K562 (cell line): ENCODE results near the gene CYP4F12. TPM values are rescaled to one million over a fixed set of nuclear protein-coding genes. Genes with fewer than 3 reads are reported as not detected.

Experiments used
- ATAC-seq: fragments of 200-7000 bp; cut with Tn5 transposase; 3 replicates; pipeline ENCODE4 v1.9.1; 2020; ENCODE audit warnings: moderate library complexity
- BruUV-seq: library from RNA; stranded (reverse); fragments of 400-500 nt; replicated peaks from 2 replicates; lab custom pipeline; 2021; lab: Mats Ljungman, UMichigan
- CTCF ChIA-PET: fragments of 300-600 bp; formaldehyde crosslinking; extraction: SDS; loops from one replicate; lab custom pipeline; 2021; ENCODE audit warnings: low intra/inter-chr PET ratio; lab: Yijun Ruan, JAX
- POLR2A ChIA-PET: fragments of 300-600, 350-650 bp; sonication (Branson Sonifier 250); formaldehyde crosslinking; extraction: SDS; loops from one replicate; lab custom pipeline; 2021; ENCODE audit warnings: antibody characterized with exemption, inconsistent platforms; lab: Yijun Ruan, JAX
- DNase-seq, 4 experiments: peaks; one replicate each; pipeline versions ENCODE4 v3.0.0 to v3.0.0-alpha.2; 2011 to 2018; ENCODE audit warnings: low spot score in 3 of 4, mixed read lengths in 3 of 4; ENCODE audit errors: extremely low read depth in 1 of 4
- FAIRE-seq: peaks from 2 replicates; lab custom pipeline; 2011; peaks lifted over from hg19 to GRCh38; lab: Jason Lieb, UNC
- H2AFZ ChIP-seq: 2 replicates; pipeline ENCODE4 v1.6.0; 2011; ENCODE audit warnings: low read depth, low read length, control low read depth, inconsistent platforms
- H3K27ac ChIP-seq: fragments of 200-600 bp; 3 replicates; pipeline ENCODE4 v1.8.0; 2011; ENCODE audit warnings: low read depth, mild to moderate bottlenecking, control low read depth, inconsistent platforms, low read length, moderate library complexity, mixed read lengths; ENCODE audit errors: extremely low read depth
- H3K27me3 ChIP-seq, 2 experiments: fragments of 300-600 bp in 1 of 2; 2 replicates in 1 of 2; 3 replicates in 1 of 2; pipeline versions ENCODE4 v1.6.0 to v1.8.0; 2011; ENCODE audit warnings: inconsistent platforms in 2 of 2, low read length in 2 of 2, mild to moderate bottlenecking in 1 of 2, mixed read lengths in 1 of 2, moderate library complexity in 1 of 2; ENCODE audit not compliant: control insufficient read depth in 2 of 2, insufficient read depth in 2 of 2
- H3K36me3 ChIP-seq: fragments of 300-600 bp; 3 replicates; pipeline ENCODE4 v1.8.0; 2011; ENCODE audit warnings: mild to moderate bottlenecking, low read length, inconsistent platforms; ENCODE audit not compliant: control insufficient read depth, insufficient read depth
- H3K4me1 ChIP-seq, 2 experiments: fragments of 200-600 bp in 1 of 2; replicated peaks in 1 of 2; 2 replicates in 1 of 2; 3 replicates in 1 of 2; pipeline versions ENCODE4 v1.5.1 to v1.8.0; 2011; ENCODE audit warnings: inconsistent platforms in 2 of 2, low read length in 2 of 2, mild to moderate bottlenecking in 1 of 2, mixed read lengths in 1 of 2, moderate library complexity in 1 of 2; ENCODE audit not compliant: control insufficient read depth in 2 of 2, insufficient read depth in 2 of 2
- H3K4me2 ChIP-seq: 2 replicates; pipeline ENCODE4 v1.6.1; 2011; ENCODE audit warnings: low read length, control low read depth, inconsistent platforms, mixed read lengths; ENCODE audit not compliant: insufficient read depth
- H3K4me3 ChIP-seq: fragments of 200-600 bp; sonication (generic), shearing (Covaris generic); 2 replicates; pipeline ENCODE4 v1.5.1; 2016; ENCODE audit warnings: control low read depth, inconsistent platforms
- H3K79me2 ChIP-seq: fragments of 200-600 bp; 3 replicates; pipeline ENCODE4 v1.8.0; 2011; ENCODE audit warnings: low read length, inconsistent platforms; ENCODE audit not compliant: control insufficient read depth, insufficient read depth
- H3K9ac ChIP-seq, 2 experiments: 2 replicates each; pipeline versions ENCODE4 v1.6.0 to v1.6.1; 2011; ENCODE audit warnings: low read depth in 2 of 2, low read length in 2 of 2, control low read depth in 1 of 2, inconsistent platforms in 1 of 2, mild to moderate bottlenecking in 1 of 2, mixed read lengths in 1 of 2; ENCODE audit not compliant: insufficient read depth in 1 of 2
- H3K9me1 ChIP-seq: one replicate; pipeline ENCODE4 v1.6.0; 2011; ENCODE audit warnings: inconsistent platforms, mild to moderate bottlenecking, low read length, moderate library complexity; ENCODE audit not compliant: control insufficient read depth, insufficient read depth
- H3K9me3 ChIP-seq: replicated peaks from 2 replicates; pipeline ENCODE4 v1.5.1; 2011; ENCODE audit warnings: low read depth, low read length, inconsistent platforms; ENCODE audit not compliant: control insufficient read depth, insufficient read depth
- H4K20me1 ChIP-seq: replicated peaks from 2 replicates; pipeline ENCODE4 v1.6.1; 2011; ENCODE audit warnings: low read length, inconsistent platforms, mixed read lengths; ENCODE audit not compliant: control insufficient read depth, insufficient read depth
- ARID1B ChIP-seq: fragments of 450-650 bp; IDR thresholded peaks from 2 replicates; pipeline ENCODE4 v1.6.1; 2016; ENCODE audit warnings: antibody characterized with exemption, mild to moderate bottlenecking, inconsistent platforms
- CREBBP ChIP-seq: IDR thresholded peaks from one replicate; pipeline ENCODE4 v1.6.1; 2012; ENCODE audit warnings: low read depth, mild to moderate bottlenecking, control low read depth, inconsistent platforms, low read length
- ELF2 ChIP-seq: fragments of 250-450 bp; sonication (Bioruptor Pico); IDR thresholded peaks from 2 replicates; pipeline ENCODE4 v1.5.0; 2021; ENCODE audit warnings: mild to moderate bottlenecking
- FOXJ2 ChIP-seq: fragments of 200-800 bp; sonication (Bioruptor generic); IDR thresholded peaks from 2 replicates; pipeline ENCODE4 v1.6.1; 2016; ENCODE audit warnings: missing genetic modification characterization, missing compliant biosample characterization
- GATAD2B ChIP-seq: fragments of 450-650 bp; IDR thresholded peaks from 2 replicates; pipeline ENCODE4 v1.6.1; 2017; ENCODE audit warnings: mild to moderate bottlenecking, borderline replicate concordance
- KHSRP ChIP-seq: fragments of 450-650 bp; IDR thresholded peaks from 2 replicates; pipeline ENCODE4 v1.6.1; 2017
- MIER1 ChIP-seq: fragments of 450-650 bp; IDR thresholded peaks from 2 replicates; pipeline ENCODE4 v1.6.1; 2016; ENCODE audit warnings: antibody characterized with exemption, mild to moderate bottlenecking, low read depth
- MTA1 ChIP-seq: fragments of 450-650 bp; IDR thresholded peaks from 2 replicates; pipeline ENCODE4 v1.6.1; 2017; ENCODE audit warnings: borderline replicate concordance
- NR3C1 ChIP-seq: sonication (generic); formaldehyde crosslinking; IDR thresholded peaks from 2 replicates; pipeline ENCODE4 v1.8.1; 2022; ENCODE audit warnings: missing genetic modification reagents
- SIN3A ChIP-seq, 2 experiments: fragments of 150-350 bp in 1 of 2; IDR thresholded peaks; 2 replicates each; pipeline ENCODE4 v1.6.1; 2011 to 2016; ENCODE audit warnings: borderline replicate concordance in 2 of 2, low read depth in 2 of 2, low read length in 2 of 2, mild to moderate bottlenecking in 2 of 2, moderate library complexity in 2 of 2; ENCODE audit not compliant: control insufficient read depth in 1 of 2
- SNIP1 ChIP-seq: fragments of 450-650 bp; IDR thresholded peaks from 2 replicates; pipeline ENCODE4 v1.7.1; 2017; ENCODE audit warnings: low read depth, mild to moderate bottlenecking
- TFAM ChIP-seq: fragments of 250-450 bp; sonication (Bioruptor Pico); conservative IDR thresholded peaks from 2 replicates; pipeline ENCODE4 v1.5.0; 2021; ENCODE audit warnings: mild to moderate bottlenecking, moderate library complexity
- ZFPM2 ChIP-seq: fragments of 250-450 bp; sonication (Bioruptor Pico); IDR thresholded peaks from 2 replicates; pipeline ENCODE4 v1.5.1; 2022; ENCODE audit warnings: mild to moderate bottlenecking
- ZNF197 ChIP-seq: fragments of 200-800 bp; sonication (Bioruptor generic); IDR thresholded peaks from 2 replicates; pipeline ENCODE4 v1.6.1; 2016; ENCODE audit warnings: low read depth, missing genetic modification characterization, missing compliant biosample characterization
- WGBS: fragments of 100-300 bp; shearing (Covaris generic); methylation state at CpG from one replicate; pipeline ENCODE4 v1.1.6; 2016; ENCODE audit warnings: low coverage, mixed read lengths; ENCODE audit not compliant: insufficient coverage; ENCODE audit errors: missing lambda C conversion rate; 5-methylcytosine and 5-hydroxymethylcytosine counted together
- in situ Hi-C: fragments of 300-500 bp; cut with MboI; formaldehyde crosslinking; loops from 4 replicates; pipeline ENCODE4 v1.15.0; 2018; ENCODE audit warnings: inconsistent platforms, mixed read lengths
- intact Hi-C: fragments of 100-400 bp; cut with micrococcal nuclease; formaldehyde crosslinking; loops from 2 replicates; pipeline ENCODE4 v1.14.2; 2022
- polyA plus RNA-seq, 8 experiments: library from polyadenylated mRNA; depleted of rRNA in 4 of 8; stranded (reverse) in 5 of 8; unstranded in 3 of 8; fragments of >200 nt; fragmentation: Nextera tagmentation in 2 of 8; fragmentation: Illumina TruSeq in 1 of 8; extraction: Ambion mirVana in 2 of 8; extraction: Trizol in 1 of 8; gene quantifications; 2 replicates each; pipeline versions ENCODE4 v1.2.1 to v1.2.3, GENCODE V29; 2011 to 2014; ENCODE audit warnings: inconsistent platforms in 1 of 8, missing spikeins in 1 of 8
- total RNA-seq, 7 experiments: library from RNA; depleted of rRNA in 6 of 7; stranded (reverse); fragments of >200 nt in 6 of 7; fragmentation: Illumina TruSeq in 2 of 7; extraction: Trizol in 2 of 7; gene quantifications; 2 replicates each; pipeline versions ENCODE4 v1.2.1 to v1.2.3, GENCODE V29; 2011 to 2021; ENCODE audit warnings: low replicate concordance in 1 of 7
- TF ChIP-seq, protein P1 (sequence below): sonication (generic); formaldehyde crosslinking; IDR thresholded peaks from 2 replicates; pipeline ENCODE4 v1.8.0; 2022; ENCODE audit warnings: missing genetic modification reagents, mild to moderate bottlenecking, moderate library complexity, borderline replicate concordance

Gene CYP4F12
- total and polyA plus RNA-seq, 9 of the 15 experiments (the other 6 are each of a cell fraction or from before 2014, with no cell fraction given) = not detected

DNA sequence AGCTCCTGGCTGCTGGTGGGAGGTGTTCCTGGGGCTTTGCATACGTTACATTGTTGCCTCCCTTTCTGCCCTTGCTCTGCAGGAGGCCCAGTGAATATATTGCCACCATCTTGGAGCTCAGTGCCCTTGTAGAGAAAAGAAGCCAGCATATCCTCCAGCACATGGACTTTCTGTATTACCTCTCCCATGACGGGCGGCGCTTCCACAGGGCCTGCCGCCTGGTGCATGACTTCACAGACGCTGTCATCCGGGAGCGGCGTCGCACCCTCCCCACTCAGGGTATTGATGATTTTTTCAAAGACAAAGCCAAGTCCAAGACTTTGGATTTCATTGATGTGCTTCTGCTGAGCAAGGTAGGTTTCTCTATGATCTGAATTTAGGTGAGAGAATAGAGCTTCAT lies 10.5 kb downstream of the CYP4F12 start:
- H3K27me3 ChIP-seq = no peaks in the 10 kb centered on the region; a peak in 1 of 5 replicates
- H3K4me1 ChIP-seq = no peaks in the 10 kb centered on the region
- no peak overlapping the region for H2AFZ ChIP-seq
- H3K9ac ChIP-seq = no peak overlapping the region
- TF ChIP-seq NR3C1 (CRISPR knock-in tag) = no peak
- TF ChIP-seq, protein P1, sequence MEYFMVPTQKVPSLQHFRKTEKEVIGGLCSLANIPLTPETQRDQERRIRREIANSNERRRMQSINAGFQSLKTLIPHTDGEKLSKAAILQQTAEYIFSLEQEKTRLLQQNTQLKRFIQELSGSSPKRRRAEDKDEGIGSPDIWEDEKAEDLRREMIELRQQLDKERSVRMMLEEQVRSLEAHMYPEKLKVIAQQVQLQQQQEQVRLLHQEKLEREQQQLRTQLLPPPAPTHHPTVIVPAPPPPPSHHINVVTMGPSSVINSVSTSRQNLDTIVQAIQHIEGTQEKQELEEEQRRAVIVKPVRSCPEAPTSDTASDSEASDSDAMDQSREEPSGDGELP (CRISPR knock-in tag) = no peak
- TF ChIP-seq FOXJ2 (tag) = no peak
- no peak for TF ChIP-seq KHSRP
- no peak for TF ChIP-seq ZFPM2
- no peak for TF ChIP-seq MTA1
- no peak for TF ChIP-seq TFAM (CRISPR knock-in tag)
- no peak for TF ChIP-seq MIER1
- TF ChIP-seq SNIP1 = no peak
- TF ChIP-seq ZNF197 = no peak
- TF ChIP-seq CREBBP = no peak
- no peak for TF ChIP-seq ELF2 (CRISPR knock-in tag)
- TF ChIP-seq SIN3A (IDR thresholded peaks at IDR 0.05; ENCODE audit: borderline replicate concordance in 2 of 2, control insufficient read depth in 1 of 2, low read depth in 2 of 2, low read length in 2 of 2) = no peak
- no peak for TF ChIP-seq GATAD2B
- no peak for TF ChIP-seq ARID1B
- BruUV-seq = no TSS peak
- intact Hi-C loops = no loop called here
- ChIA-PET CTCF (no interaction called here), POLR2A (interaction anchor here (0.5 kb wide), 1 partner anchor 114 kb away, joined by 3 read pairs; no protein-coding TSS in a partner anchor)
- DNase-seq (no peak), FAIRE-seq (no peak), ATAC-seq (no peak)
- H4K20me1 ChIP-seq = no peaks in the 10 kb centered on the region; the same call in 1 of the 2 replicates
- H3K36me3 ChIP-seq = no peaks in the 10 kb centered on the region
- in situ Hi-C loops = loop anchor here (10.0 kb wide), 1 partner anchor 709 kb away; the partner anchor contains the start of gene SLC1A6
- no peaks in the 10 kb centered on the region for H3K9me1 ChIP-seq
- no peak overlapping the region for H3K27ac ChIP-seq
- 0% methylated on average over 10 of the region's 10 CpGs for WGBS
- H3K79me2 ChIP-seq = no peaks in the 10 kb centered on the region
- no peak overlapping the region for H3K4me3 ChIP-seq
- no peaks in the 10 kb centered on the region for H3K9me3 ChIP-seq
- no peak overlapping the region for H3K4me2 ChIP-seq
